ENCODE results near the gene RASL10A.

GRCh38 chr22:29268511-29269229, 46.8 kb downstream of the RASL10A start:
- TF ChIP-seq CTCF (IDR thresholded peaks at IDR 0.05 in 2 of 3, conservative IDR thresholded peaks at IDR 0.05 in 1 of 3; ENCODE audit: insufficient read depth in 2 of 3, low read depth in 1 of 3, low read length in 3 of 3) (no peak), CBFA2T3 (IDR thresholded peaks at IDR 0.05) (no peak), MEF2D (tag; conservative IDR thresholded peaks at IDR 0.05; ENCODE audit: low read depth) (no peak), ATF2 (CRISPR knock-in tag; IDR thresholded peaks at IDR 0.05) (no peak), E2F4 (CRISPR knock-in tag; IDR thresholded peaks at IDR 0.05; ENCODE audit: low read depth) (no peak), SMARCA4 (IDR thresholded peaks at IDR 0.05) (no peak), EZH2 (IDR thresholded peaks at IDR 0.05; ENCODE audit: borderline replicate concordance, low read depth, low read length) (no peak), EGR1 (conservative IDR thresholded peaks at IDR 0.05) (no peak)

All from K562 (cell line).